SH-SY5Y (cell line): ENCODE results near the gene PCNX2.

Source experiments
- GATA2 ChIP-seq: IDR thresholded peaks from 2 replicates; pipeline ENCODE4 v1.6.1; 2011; ENCODE audit warnings: mild to moderate bottlenecking, low read depth, low read length
- GATA3 ChIP-seq: IDR thresholded peaks from 2 replicates; pipeline ENCODE4 v1.6.1; 2011; ENCODE audit warnings: low read depth, mild to moderate bottlenecking, low read length, moderate library complexity

- TF ChIP-seq GATA2: no peak
- no peak for TF ChIP-seq GATA3
Observed at GRCh38 chr1:233033361-233033760, 262.2 kb downstream of the PCNX2 start.
